Measurements from ENCODE around the gene TTI1.

Gene TTI1

DNA sequence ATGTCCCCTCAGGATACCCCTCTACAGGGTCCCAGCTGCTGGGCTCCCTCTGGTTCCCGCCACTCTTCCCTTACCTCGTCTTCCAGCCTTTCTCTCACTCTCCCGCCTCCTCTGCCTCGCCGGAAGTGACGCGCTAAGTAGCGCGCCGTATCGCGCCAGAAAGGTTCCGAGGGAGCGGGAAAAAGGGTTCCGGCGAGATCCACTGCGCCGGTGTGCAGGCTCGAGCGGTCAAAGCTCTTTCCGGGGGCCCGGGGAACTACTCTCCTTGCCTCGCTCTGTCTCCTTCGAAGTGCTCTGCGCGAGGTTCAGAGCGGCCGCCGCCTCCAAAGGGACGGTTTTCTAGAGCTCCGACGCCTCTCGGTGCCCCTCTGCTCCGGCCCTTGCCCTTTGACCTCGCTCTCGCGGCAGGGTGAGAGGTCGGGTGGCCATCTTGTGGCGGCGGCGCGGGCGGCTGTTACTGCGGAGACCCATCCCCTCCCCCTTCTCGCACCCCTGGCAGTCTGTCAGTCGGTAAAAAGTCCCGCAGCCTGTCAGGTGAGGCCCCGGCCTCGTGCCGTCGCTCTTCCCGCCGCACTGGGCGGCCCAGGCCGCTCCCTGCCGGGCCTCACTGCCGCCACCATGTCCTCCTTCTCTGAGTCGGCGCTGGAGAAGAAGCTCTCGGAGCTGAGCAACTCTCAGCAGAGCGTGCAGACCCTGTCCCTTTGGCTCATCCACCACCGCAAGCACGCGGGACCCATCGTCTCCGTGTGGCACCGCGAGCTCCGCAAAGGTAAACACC, at the start of gene TTI1, which contains the start of gene RPRD1B:
Gene TTI1 (minus strand): TSS at position 127 of the 778 bp plus-strand sequence. CDS start 19,640 bp downstream, outside the sequence.
Gene RPRD1B (plus strand): TSS at position 417 of the 778 bp plus-strand sequence. CDS start 202 bp downstream, at position 619.
- peak; percentile 78 for DNase-seq

DNA sequence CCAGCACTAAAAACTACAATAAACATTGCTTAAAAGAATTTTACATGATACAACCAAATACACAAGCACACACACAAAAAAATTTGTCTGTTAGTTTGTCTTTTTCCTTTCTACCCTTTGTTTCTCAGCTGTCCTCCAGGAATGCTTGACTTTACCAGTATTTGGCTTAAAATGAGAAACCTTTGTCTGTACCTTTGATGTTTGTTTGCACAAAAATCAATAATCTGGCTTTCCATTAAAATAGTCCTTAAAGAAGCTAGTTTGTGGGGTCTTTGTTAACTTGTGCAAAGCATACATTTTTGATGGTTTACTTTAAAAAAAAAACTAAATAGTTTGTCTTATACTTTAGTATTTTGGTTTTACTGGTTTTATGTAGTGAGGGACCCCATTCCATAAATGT, 49.6 kb upstream of the TTI1 start:
- no peak for DNase-seq

DNA sequence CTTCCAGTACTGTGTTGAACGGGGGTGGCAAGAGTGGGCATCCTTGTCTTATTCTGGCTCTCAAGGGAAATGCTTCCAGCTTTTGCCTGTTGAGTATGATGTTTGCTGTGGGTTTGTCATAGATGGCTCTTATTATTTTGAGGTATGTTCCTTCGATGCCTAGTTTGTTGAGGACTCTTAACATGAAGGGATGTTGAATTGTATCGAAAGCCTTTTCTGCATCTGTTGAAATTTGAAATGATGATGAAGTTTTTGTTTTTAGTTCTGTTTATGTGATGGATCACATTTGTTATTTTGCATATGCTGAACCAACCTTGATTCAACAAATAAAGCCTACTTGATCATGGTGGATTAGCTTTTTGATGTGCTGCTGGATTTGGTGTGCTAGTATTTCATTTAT, 48.3 kb upstream of the TTI1 start:
- DNase-seq = no peak

DNA sequence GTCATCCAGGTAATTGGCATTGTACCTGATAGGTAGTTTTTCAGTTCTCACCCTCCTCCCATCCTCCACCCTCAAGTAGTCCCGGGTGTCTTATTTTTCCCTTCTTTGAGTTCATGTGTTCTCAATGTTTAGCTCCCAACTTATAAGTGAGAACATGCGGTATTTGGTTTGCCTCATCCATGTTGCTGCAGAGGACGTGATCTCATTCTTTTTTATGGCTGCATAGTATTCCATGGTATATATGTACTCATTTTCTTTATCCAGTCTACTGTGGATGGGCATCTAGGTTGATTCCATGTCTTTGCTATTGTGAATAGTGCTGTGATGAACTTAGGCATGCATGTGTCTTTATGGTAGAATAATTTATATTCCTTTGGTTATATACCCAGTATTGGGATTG, 46.1 kb upstream of the TTI1 start:
- no peak for DNase-seq

DNA sequence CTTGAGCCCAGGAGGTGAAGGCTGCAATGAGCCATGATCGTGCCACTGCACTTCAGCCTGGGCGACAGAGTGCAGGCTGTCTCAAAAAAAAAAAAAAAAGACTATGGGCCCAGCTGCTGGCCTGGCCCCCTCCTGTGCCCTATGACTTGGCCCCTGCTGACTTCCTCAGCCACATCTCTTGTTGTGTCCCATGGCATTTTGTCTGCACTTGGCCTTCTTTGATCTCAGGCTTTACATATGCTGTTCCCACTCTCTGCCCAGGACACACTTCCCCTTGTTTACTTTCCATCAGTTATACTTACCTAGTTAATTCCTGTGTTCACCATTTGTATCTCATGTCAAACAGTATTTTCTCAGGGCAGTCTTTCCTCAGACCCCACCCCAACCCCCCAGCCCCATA, 44.8 kb upstream of the TTI1 start:
- no peak for DNase-seq

DNA sequence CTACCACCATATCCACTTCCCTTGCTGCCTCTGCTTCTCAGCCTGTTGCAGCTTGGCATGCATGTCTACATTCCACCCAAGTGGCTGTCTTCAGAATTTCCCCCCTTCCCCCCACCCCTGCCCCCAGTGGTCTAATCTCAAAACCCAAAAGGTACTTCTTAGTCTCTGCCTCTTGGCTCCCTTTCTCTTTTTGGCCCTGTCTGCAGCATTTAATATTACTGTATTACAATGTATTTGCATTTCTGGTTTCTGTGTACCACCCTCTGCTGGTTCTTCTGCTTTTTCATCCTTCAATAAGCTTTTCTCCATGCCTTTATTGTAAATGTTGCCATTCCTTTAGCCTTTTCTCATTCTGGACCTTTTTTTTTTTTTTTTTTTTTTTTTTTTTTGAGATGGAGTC, 43.3 kb upstream of the TTI1 start:
- no peak for DNase-seq

DNA sequence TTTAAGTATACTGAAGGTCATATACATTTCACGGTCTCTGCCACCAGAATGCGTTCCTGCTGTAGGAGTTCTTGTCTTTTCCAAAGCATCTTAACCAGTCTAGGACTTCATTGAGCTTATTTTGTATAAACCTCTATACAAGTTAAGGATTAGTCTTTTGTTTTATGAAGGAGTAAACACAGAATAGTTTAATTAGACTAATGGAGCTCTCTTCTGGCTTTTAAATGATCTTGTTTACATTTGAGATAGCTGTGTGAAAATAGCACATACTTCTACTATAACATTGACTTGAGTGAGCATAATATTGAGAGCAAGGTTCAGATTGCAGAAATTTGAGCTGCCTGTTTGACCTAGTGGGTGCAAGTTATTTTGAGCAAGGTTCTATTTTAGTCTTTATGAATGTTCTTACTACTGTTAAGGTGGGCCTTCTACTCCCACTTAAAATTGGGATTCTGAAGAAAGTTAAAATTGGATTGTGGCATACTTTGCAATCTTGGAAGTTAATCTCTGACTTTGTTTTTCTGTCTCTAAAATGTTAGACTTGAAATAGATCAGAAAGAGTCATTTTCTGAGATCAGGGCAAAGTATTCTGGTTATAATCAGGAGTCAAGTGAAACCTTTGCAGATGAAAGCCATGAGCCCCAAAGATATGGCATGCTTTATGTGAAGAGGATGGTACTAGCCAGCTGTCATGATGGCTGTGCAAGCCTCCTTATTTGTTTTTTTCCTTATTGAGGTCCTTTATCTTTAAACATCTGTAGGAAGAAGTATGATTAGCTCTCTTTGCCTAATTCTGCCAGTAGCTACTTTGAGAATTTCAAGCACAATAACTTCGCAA, 42.1 kb upstream of the TTI1 start:
- DNase-seq = no peak

DNA sequence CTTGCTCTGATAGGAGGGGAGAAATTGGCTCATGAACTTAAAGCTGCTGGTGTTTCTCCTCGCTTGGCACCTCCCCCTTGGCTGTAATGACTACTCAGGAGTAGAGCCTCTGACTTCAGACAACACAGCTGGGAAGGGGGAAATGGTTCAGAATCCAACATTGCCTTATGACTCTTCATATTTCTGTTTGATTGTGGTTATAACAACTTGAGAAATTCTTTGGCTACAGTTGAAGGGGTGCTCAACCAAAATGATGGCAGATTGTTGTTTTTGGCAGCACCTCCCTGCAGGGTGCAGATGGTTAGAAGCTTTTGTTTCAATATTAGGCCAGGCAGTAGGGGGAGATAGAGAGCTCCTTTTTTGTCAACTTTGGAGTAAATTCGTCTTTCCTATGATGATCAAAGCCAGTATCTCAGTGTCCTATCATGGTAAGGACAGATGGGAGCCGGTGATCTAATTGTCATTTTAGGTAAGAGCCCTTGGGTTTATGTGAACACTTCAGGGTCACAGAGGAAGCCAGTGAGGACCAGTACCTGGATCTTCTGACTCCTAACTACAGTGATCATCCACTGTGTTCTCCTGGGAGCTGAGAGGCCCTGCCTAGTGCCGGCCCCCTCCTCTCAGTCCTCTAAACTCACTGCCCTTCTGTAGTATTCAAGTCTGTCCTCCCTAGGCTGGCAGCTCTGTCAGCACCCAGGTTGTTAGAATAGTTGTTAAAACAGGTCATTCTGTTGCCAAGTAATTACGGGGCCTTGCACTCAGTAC, 40.2 kb upstream of the TTI1 start:
- peak; percentile 93 for DNase-seq

DNA sequence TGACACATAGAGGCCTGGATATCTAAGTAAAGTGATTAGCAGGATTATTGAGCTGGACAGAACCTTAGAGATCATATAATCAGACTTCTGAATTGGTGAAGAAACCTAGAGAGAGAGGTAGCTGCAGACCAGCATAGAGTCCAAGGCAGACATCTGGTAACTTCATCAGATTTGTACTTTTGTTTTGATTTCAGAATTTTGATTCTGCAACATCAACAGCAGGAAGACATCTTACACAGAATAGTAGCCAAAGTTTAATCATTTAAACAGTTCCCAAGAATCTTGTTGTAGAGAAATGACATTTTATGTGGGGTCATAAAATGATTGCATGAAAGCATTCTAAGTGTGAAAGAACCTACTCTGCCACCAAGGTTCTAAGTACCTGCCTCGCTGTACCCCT, 39.6 kb upstream of the TTI1 start:
- DNase-seq = no peak

DNA sequence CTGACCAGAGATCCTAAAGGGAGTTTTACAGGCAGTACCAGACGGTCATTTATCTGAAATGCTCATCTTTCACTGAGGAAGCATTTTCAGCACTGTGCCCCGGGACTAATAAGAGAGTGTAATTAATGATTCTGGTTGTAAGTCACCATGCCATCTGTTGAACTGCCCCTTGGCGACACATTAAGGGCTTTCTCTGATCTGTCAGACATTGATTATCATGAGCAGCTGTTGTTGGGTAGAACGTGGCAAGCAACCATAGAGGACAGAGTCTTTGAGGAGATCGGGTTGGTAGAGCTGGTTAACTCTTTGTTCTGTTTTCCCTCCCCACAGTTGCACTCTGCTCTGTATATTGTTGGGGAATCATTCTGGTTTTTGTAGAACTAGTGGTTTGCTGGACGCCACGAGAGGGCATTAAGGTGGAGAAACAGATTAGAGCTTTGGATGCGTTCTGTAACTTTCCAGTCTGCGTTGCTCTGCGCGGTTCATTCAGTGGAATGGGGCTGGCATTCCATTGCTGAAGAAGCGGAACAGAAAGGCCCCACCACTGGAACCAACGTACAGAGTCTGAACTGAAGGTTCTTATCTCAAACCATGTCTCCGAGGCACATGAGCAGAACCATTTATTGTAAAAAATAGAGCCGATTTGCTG, 34.6 kb upstream of the TTI1 start:
- no peak for DNase-seq

DNA sequence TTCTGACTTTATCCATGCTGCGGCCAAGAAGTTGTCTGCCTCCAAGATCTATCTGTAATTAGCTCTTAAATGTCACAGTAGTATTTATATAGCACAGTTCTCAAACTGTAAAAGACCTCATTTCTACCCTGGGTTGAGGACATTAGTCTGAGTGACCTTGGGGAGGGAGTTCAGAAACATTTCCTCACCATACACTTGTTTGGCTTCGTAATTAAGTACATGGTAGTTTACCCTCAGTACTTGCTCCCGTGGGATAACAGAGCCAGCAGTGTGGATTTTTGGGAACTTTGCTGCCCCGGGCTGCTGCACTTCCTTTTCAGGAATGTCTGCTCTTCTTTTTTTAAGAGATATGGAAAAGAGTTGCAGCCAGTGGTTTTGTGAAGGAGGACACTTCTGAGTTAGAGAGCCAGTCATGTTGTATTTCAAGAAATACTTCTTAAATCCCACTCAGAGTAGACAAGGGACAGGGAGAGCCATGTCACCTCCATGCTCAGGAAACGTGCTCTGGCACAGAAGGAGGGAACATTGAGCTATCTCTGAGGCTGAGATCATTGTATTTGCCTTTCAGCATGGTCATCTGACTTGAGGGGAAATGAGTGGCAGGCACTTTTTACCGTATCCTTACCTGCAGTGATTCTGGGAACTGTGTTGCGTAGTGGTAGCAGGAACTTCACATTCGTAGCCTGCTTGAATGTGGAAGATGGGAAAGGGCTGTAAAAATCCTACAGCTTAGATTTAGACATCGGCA, 33.9 kb upstream of the TTI1 start:
- no peak for DNase-seq

DNA sequence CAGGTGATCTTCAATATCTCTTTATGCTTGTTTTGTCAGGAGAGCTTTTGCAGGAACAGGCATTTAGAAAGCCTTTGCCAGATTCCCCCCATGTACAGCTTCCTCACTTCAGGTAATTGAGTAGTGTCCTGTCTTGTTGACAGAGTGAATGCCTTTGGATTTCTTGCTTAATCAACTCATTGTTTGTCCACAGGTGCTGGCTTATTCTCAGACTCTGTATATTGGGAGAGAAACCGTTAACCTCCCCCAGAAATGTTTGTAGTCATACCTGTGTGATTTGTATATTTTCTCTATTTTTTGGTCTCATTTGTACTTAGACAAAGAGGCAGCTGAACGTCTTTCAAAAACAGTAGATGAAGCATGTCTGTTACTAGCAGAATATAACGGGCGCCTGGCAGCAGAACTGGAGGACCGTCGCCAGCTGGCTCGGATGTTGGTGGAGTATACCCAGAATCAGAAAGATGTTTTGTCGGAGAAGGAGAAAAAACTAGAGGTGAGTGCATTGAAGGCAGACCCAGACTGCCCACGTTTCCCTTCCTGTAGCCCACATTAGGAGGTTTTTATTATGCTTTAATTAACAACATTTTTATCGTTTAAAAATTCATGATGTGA, 32.6 kb upstream of the TTI1 start:
- peak; percentile 46 for DNase-seq

DNA sequence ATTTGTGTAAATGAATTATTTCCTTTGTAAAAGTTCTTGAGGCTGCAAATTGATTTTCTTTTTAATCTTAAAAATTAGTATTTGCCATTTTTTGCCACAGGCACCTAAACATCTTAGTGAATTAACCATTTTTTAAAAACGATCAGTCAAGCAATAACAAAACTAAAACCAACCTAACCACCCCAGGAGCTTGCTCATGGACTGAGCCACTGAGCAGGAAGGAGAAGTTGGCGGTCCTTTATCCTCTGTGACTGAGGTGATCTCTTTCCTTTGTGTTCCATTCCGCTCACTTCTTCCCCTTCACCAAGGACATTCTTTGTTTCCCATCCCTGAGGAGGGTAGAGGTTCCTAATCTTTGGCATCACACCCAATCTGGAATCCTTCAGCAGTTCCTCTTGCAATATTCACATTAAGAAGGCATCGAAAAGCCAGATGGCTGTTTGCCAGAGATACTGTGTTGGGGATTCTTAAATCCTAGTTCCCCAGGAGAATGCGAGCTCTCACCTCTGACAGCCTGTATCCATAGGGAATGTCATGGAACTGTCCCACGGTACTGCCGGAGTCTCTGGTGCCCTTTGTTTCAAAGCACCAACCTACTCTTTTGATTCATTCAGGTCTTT, 30.8 kb upstream of the TTI1 start:
- no peak for DNase-seq

DNA sequence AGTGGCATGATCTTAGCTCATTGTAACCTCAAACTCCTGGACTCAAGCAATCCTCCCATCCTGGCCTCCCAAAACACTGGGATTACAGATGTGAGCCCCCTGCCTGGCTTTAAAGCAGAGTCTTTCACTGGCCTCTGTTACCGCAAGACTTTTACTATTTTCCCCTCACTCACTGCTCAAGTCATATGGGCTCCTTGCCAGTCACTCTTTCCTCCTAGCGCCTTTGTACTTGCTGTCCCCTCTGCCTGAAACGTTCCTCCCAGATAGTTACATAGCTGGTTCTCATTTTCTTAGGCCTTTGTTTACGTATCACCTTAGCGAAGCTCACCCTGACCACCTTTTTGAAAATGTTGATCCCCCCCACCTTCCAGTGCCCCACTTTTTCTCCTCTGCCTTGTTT, 29.6 kb upstream of the TTI1 start:
- DNase-seq = no peak

DNA sequence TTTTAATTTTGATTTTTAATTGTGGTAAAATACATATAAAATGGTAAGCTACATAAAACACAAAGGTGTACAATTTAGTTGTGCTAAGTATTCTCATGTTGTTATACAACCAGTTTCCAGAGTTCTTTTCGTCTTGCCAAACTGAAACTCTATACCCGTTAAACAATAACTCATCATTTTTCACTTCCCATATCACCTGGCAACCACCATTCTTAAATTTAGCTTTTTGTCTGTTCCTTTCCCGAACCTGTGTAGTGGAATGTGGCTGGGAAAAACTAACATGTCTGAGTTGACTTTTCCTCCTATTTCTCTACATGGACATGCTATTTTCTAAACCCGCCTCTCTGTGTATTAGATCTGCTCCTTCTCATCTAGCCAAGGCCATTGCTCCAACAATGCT, 27.9 kb upstream of the TTI1 start:
- DNase-seq = no peak

DNA sequence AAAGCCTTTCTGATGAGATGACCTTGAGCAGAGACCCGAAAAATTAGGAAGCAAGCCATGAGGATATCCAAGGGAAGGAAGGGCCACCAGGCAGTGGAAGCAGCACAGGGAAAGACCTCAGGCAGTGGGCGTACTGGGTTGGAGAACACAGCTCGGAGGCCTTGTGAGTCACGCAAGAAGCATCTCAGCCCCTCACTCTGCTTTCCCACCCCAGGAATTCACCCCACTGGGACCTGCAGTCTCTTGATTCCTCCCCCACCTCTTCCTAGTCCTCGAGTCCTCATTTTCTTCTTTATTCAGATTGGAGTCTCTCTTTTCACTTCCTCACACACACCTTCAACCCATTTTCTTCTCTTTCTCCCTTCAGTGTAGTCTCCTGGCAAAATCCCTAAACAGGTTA, 27.3 kb upstream of the TTI1 start:
- no peak for DNase-seq

DNA sequence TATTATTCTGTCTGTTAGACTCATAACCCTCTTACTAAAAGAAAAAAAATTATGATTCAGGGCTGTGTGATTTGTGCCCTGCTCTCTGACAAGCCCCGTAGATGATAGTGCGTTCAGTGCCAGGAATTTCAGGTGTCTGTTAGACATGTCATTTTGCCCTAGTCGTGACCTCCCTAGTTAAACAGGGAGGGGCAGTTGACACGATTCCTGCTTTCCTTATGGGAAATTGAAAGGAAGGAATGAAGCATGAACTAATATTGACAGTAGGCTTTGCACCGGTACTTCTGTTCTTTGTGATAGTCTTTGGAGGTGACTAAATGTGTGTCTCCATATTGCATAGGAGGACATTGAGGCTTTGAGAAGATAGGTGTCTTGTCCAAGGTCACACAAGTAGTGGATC, 26.6 kb upstream of the TTI1 start:
- DNase-seq = peak; percentile 23

DNA sequence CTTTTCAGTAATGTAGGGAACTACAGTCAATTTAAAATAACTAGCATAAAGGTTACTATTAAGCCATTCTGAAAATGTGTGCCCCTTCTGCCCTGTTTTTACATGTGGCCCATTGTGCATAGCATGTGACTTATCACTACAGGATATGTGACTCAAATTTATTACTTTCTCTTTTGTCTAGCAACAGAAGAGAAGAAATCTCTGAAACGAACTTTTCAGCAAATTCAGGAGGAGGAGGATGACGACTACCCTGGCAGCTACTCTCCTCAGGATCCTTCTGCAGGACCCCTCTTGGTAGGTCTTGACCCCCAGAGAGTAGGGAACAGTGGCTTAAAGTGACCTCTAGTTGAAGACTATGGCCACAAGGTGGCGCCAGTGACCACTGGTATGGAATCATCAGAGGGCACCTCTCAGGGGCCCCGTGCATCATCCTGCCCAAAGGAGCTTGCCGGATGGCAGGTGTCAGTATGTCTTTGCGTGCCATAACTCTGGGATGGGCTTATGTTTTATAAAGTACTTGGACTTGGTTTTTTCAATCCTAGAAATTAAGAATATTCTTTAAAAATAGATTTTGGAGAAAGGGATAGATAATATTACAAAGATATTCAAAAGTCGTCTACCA, 24.2 kb upstream of the TTI1 start:
- peak; percentile 40 for DNase-seq

DNA sequence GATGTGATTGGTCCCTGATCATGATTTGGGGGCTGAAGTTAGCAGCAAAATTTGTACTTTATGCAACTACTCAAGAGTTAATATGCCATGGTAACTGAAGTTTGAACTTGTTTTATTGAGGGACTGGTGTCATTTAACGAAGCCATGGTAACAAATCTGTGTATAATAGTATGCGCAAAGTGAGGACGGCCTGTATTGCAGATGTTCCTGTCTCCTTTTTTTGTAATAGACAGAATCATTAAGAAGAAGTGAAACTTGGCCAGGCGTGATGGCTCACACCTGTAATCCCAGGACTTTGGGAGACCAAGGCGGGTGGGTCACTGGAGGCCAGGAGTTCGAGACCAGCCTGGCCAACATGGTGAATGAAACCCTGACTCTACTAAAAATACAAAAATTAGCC, 22.6 kb upstream of the TTI1 start:
- DNase-seq = no peak

DNA sequence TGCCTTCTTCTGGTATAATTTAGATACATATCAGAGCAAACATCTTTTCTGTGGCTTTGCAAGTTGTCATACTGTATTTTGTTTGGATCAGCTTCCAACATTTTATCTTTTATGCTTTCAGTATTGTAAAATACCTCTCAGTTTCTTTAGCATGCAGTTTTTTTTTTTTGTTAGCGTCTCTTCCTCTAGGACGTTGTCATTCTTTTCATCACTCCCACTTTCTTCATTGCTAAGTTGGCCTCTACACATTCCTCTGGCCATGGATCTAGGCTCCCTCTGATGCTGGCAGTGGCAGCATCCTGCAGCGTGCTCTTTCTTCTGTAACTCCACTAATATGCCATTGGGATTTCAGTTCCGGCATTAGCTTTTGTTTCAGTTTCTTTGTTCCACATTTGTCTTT, 22.0 kb upstream of the TTI1 start:
- DNase-seq = no peak

DNA sequence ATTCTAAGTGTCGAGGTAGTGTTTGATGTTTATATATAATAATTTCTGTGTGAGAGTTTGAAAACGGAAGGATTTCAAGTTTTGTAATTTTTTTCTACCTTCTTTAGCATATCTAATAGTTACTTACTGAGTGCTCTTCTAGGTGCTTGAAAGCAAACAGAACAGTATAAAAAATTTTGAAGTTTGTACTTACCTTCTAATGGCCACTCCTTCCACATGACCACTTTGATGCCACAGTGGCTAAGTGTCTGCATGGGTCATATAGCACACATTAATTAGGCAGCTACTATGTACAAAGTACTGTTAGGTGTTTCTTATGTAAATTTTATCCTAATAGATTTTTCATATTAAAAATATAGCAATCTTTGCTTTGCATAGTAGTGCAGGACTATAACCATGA, 21.4 kb upstream of the TTI1 start:
- no peak for DNase-seq
